Measurements from ENCODE around the gene SMIM28. TPM values are rescaled to one million over a fixed set of nuclear protein-coding genes. Genes with fewer than 3 reads are reported as not detected.
"Not testable (repeated sequence)": the region's sequence is repeated elsewhere in the genome, so short reads cannot be mapped to it uniquely, and the experiment has no call there.

The SMIM28 gene
- total RNA-seq, 2 donors from 2014 or later = not detected

DNA sequence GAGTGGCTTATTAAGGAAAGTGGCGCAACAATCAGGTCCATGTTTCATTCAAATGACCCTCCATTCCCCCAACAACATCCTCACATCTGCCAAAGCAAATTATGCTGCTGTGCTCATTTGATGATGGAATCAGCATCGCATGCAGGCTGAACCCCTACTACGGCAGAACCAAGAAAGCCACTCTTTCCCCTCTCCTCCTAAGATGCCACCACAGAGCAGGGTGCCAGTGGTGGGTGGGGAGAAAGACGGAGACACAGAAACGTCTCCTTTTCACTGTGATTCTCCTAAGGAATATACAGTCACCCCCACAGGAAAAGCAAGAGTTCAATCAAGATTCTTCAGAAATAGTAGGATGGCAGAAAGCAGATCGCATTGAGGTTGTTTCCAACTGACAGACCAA, 43.4 kb downstream of the SMIM28 start:
- TF ChIP-seq, protein P1, sequence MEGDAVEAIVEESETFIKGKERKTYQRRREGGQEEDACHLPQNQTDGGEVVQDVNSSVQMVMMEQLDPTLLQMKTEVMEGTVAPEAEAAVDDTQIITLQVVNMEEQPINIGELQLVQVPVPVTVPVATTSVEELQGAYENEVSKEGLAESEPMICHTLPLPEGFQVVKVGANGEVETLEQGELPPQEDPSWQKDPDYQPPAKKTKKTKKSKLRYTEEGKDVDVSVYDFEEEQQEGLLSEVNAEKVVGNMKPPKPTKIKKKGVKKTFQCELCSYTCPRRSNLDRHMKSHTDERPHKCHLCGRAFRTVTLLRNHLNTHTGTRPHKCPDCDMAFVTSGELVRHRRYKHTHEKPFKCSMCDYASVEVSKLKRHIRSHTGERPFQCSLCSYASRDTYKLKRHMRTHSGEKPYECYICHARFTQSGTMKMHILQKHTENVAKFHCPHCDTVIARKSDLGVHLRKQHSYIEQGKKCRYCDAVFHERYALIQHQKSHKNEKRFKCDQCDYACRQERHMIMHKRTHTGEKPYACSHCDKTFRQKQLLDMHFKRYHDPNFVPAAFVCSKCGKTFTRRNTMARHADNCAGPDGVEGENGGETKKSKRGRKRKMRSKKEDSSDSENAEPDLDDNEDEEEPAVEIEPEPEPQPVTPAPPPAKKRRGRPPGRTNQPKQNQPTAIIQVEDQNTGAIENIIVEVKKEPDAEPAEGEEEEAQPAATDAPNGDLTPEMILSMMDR (IDR thresholded peaks at IDR 0.05) = no peak

DNA sequence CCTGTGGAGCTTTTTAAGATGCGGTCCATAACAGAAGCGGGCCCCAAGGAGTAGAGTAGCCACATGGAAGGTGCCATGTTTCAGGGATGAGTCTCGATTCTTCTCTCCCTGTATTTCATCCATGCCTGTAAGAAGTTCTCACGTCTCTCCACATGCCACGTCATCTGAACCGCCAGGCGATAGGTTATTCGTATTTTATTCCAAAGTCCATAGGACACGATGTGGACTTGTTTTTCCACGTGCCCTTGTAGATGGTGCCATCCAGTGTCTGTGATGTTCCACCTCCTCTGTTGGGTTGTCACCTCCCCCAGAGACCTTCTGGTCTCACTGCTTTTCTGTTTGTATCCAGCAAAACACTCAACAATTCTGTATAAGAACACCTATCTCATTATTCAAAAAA, 43.9 kb downstream of the SMIM28 start:
- H3K9me3 ChIP-seq = no peaks in the 10 kb centered on the region
- TF ChIP-seq, protein P1 (IDR thresholded peaks at IDR 0.05) = no peak
- H3K4me3 ChIP-seq = no peak overlapping the region
- no peak overlapping the region for H3K27ac ChIP-seq
- H3K27me3 ChIP-seq = no peaks in the 10 kb centered on the region
- no peak for DNase-seq (ENCODE audit: low spot score)
- no peaks in the 10 kb centered on the region for H3K4me1 ChIP-seq
- peaks cover 9% of the 10 kb centered on the region for H3K36me3 ChIP-seq

More for the DNA sequence above, 43.4 kb downstream of the SMIM28 start:
- H3K27me3 ChIP-seq = no peaks in the 10 kb centered on the region
- H3K4me3 ChIP-seq = no peak overlapping the region
- no peaks in the 10 kb centered on the region for H3K9me3 ChIP-seq
- no peaks in the 10 kb centered on the region for H3K4me1 ChIP-seq
- no peak overlapping the region for H3K27ac ChIP-seq
- DNase-seq (ENCODE audit: low spot score) = no peak
- H3K36me3 ChIP-seq = peaks cover 9% of the 10 kb centered on the region

DNA sequence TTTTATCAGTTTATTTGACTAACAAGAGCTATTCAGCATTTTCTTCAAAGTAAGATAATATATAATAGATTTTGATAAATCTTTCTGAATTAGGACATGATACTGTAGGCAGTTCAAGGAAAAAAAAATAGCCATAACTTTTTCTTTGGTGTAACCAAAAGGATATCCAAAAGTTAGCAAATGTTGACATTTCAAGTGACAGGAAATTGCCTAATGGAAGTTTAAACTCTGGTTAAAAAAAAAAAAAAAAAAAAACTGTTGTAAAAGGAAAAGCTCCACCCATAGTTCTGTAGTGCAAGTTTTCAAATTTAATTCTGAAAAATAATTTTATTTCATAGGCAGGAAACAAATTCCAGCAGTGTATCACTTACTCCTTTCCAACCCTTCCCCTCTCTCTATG, 45.2 kb downstream of the SMIM28 start:
- Histone ChIP-seq H3K9me3 (no peaks in the 10 kb centered on the region), H3K27ac (no peak overlapping the region), H3K27me3 (no peaks in the 10 kb centered on the region), H3K4me3 (no peak overlapping the region), H3K36me3 (peaks cover 9% of the 10 kb centered on the region), H3K4me1 (no peaks in the 10 kb centered on the region)
- no peak for DNase-seq (ENCODE audit: low spot score)
- TF ChIP-seq, protein P1 (IDR thresholded peaks at IDR 0.05) = no peak

DNA sequence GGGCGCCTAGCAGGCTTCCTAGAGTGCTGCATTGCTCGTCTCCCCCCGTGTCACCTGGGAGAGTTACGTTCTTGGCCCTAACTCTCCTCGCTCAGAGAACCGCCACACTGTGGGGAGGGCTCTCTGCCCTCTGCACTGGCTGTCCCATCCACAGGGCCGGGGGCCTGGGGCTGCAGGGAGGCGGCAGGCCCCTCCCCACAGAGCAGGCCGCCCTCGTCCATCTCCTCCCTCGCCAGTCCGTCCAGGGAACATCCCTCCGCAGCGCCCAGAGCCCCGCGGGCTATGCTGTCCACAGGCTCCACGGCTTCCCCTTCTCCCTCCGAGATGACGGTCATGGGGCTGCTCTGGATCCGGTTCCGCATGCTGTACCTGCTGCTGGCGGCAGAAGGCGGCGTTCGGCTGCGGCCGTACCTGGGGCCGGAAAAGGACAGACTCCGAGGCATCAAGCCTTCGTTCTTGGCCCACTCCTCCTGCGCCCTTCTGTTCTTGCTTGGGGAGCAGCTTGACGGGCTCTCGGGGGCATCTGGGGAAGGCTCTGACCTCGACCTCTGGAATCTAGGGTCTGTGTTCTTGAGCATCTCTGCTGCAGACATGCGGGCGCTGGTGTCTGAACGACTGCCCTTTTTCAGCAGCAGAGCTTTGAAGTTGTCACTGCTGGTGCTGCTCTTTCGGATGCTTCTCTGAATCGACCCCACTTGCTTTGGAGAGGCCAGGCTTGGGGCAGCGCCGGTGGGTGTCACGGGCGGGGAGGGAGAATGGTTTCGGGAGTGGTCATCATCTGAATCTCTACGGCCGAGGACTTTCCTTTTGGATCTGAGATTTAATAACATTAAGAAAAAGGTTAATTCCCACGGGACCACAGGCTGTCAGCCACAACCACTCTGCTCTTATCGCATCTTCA, 46.5 kb downstream of the SMIM28 start:
- DNase-seq (ENCODE audit: low spot score) = no peak
- Histone ChIP-seq H3K36me3 (peaks cover 9% of the 10 kb centered on the region), H3K9me3 (no peaks in the 10 kb centered on the region), H3K27ac (no peak overlapping the region), H3K4me3 (no peak overlapping the region), H3K27me3 (no peaks in the 10 kb centered on the region), H3K4me1 (peaks cover 0 to 13% of the 10 kb centered on the region in 2 donors)
- TF ChIP-seq, protein P1 (IDR thresholded peaks at IDR 0.05) = no peak

DNA sequence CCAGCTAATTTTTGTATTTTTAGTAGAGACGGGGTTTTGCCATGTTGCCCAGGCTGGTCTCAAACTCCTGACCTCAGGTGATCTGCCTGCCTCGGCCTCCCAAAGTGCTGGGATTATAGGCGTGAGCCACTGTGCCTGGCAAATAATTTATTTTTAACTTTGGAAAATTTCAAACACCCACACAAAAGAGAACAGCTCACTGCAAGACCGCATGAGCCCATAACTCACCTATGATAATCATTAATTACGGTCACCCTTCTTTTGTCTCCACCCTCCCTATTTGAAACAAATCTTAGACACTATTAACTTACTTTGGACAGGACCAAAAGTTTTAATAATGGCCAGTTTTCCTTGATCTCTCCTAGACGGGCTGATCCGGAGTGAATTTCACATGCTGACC, 47.6 kb downstream of the SMIM28 start:
- not testable (repeated sequence) for H3K4me3 ChIP-seq; H3K36me3 ChIP-seq; H3K27ac ChIP-seq; DNase-seq (ENCODE audit: low spot score); H3K27me3 ChIP-seq; H3K9me3 ChIP-seq
- H3K4me1 ChIP-seq = peaks cover 0 to 23% of the 10 kb centered on the region in 2 donors

DNA sequence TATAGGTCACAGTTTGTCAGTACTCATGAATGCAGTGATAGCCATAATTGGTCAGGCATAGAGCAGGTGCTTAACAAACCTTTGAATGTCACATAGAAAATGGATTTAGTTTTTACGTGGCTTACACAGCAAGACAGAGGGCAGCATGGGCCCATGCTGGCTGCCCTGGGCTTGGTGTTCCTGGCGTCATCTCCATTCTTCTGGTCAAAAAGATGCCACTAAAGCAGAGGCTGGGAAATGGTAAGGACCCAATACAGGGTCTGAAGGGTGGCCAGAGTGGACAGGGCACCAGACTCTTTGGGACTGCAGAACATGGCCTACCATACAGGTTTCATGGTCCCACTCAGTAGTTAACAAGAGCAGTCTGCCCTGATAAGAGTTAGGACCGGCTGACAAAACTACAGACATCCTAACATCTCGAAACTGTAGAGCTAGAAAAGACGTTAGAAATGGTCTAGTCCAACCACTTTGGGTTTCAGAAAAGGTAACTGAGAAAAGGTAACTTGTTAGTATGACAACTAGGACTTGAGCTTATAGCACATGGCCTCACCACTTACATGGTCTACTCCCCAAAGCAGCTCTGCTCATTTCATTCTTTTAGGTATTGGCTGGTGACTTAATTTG, 48.9 kb downstream of the SMIM28 start:
- Histone ChIP-seq H3K9me3 (no peaks in the 10 kb centered on the region), H3K27ac (no peak overlapping the region), H3K27me3 (no peaks in the 10 kb centered on the region), H3K4me1 (peaks cover 0 to 34% of the 10 kb centered on the region in 2 donors), H3K36me3 (peaks cover 9% of the 10 kb centered on the region), H3K4me3 (no peak overlapping the region)
- no peak for DNase-seq (ENCODE audit: low spot score)
- TF ChIP-seq, protein P1 (IDR thresholded peaks at IDR 0.05) = peak in 1 of 2 donors; percentile 19
